CMK (cell line): ENCODE measurements around the gene TFDP2.
"Not testable (repeated sequence)": the region's sequence is repeated elsewhere in the genome, so short reads cannot be mapped to it uniquely, and the experiment has no call there.

ENCODE experiments used
- DNase-seq: peaks from one replicate; pipeline ENCODE4 v3.0.0-alpha.2; 2010; ENCODE audit warnings: low read depth

TFDP2 gene

GRCh38 chr3:141926929-141927328 lies 222.4 kb downstream of the TFDP2 start:
- no peak for DNase-seq

GRCh38 chr3:141925677-141926076 lies 223.7 kb downstream of the TFDP2 start:
- not testable (repeated sequence) for DNase-seq

- no peak for DNase-seq
Measured at GRCh38 chr3:141921316-141921715, 228.0 kb downstream of the TFDP2 start.

GRCh38 chr3:141920701-141921100 lies 228.6 kb downstream of the TFDP2 start:
- no peak for DNase-seq

GRCh38 chr3:141915766-141916165 lies 233.6 kb downstream of the TFDP2 start:
- no peak for DNase-seq

- DNase-seq: no peak
Measured at GRCh38 chr3:141915016-141915415, 234.3 kb downstream of the TFDP2 start.

GRCh38 chr3:141914311-141914710 lies 235.0 kb downstream of the TFDP2 start:
- DNase-seq: no peak

- peak; percentile 45 for DNase-seq
Measured at GRCh38 chr3:141913150-141913811, 236.1 kb downstream of the TFDP2 start.

- DNase-seq: not testable (repeated sequence)
Measured at GRCh38 chr3:141909986-141910385, 239.4 kb downstream of the TFDP2 start.

GRCh38 chr3:141909408-141909807 lies 239.9 kb downstream of the TFDP2 start:
- no peak for DNase-seq

- DNase-seq: no peak
Measured at GRCh38 chr3:141905129-141905528, 244.2 kb downstream of the TFDP2 start.

GRCh38 chr3:141904203-141904602 lies 245.1 kb downstream of the TFDP2 start:
- no peak for DNase-seq

GRCh38 chr3:141901914-141902313 lies 247.4 kb downstream of the TFDP2 start:
- DNase-seq: no peak

- no peak for DNase-seq
Measured at GRCh38 chr3:141900343-141900742, 249.0 kb downstream of the TFDP2 start.

- no peak for DNase-seq
Measured at GRCh38 chr3:141898908-141899307, 250.4 kb downstream of the TFDP2 start.

- DNase-seq: no peak
Measured at GRCh38 chr3:141895731-141896130, 253.6 kb downstream of the TFDP2 start.

- DNase-seq: no peak
Measured at GRCh38 chr3:141894524-141895176, 254.7 kb downstream of the TFDP2 start.
